WI38 (cell line): ENCODE results near the gene ZNF865.

ENCODE experiments used
- H3K4me3 ChIP-seq: 2 replicates; pipeline ENCODE4 v1.5.1; 2011; ENCODE audit warnings: low read depth, mild to moderate bottlenecking, control low read depth, low read length
- CTCF ChIP-seq: IDR thresholded peaks from 2 replicates; pipeline ENCODE4 v1.5.1; 2012; ENCODE audit warnings: low read depth, mild to moderate bottlenecking, control low read depth, low read length

ZNF865 gene

DNA sequence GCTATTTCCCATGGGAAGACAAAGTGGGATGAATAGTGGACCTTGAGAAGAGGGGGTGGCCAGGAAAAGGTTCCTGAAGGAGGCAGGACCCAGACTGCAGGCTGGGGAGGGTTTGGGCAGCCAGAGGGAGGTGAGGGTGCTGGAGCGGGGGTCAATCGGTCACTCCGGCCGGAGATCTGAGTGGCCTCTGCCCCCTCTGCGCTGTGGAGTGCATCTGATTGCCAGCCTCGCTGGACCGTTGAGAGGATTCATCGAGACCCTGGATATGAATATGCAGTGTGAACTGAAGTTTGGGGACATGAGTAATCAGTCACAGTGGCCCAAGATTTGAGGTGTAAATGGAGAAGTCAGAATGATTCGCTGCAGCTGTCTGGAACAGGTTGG lies 29.9 kb downstream of the ZNF865 start:
- TF ChIP-seq CTCF: no peak
- H3K4me3 ChIP-seq: peak overlapping the region; percentile 100

DNA sequence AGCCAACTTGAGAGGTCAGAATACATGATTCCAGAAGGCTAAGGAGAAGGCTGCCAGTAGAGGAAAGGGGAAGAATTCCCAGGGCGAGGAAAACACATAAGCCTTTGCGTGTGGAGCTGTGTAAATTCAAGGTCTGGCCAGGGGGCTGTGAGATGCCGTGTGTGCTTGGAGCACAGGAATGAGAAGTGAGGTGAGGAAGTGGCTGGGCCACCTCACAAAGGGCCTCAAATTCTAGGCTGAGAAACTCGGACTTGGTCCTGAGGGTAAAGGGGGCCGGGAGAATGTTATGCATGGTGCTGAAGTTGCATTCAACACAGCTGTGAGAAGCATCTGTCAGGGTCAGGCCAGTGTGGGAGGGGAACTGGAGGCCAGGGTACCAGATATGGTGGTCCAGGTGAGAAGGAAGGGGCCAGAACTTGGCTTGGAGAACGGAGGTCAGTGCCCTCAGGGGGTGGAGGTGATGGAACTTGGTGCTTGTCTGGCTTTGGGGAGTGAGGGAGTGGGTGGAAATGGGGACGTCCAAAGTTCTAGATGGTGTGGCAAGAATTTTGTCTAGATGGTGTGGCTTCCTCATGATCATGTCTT lies 30.5 kb downstream of the ZNF865 start:
- H3K4me3 ChIP-seq: peak overlapping the region; percentile 100
- TF ChIP-seq CTCF: no peak

DNA sequence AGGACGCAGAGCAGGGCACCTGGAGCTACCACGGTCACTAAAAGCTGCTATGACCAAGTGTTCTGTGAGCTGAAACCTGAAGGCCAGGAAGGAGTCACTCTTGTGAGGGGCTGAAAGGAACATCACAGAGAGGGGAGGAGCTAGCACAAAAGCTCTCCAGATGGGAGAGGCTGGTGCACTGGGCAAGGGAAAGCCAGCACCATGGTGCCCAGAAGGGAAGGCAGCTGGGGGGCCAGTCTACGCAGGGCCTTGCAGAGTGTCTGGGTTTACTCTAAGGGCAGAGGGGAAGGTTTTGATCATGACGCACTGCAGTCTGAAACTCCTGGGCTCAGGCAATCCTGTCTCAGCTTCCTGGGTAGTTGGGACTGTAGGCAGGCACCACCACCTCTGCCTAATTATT lies 31.3 kb downstream of the ZNF865 start:
- TF ChIP-seq CTCF: no peak
- no peak overlapping the region for H3K4me3 ChIP-seq

GRCh38 chr19:55637534-55637933 lies 32.1 kb downstream of the ZNF865 start:
- no peak for TF ChIP-seq CTCF
- no peak overlapping the region for H3K4me3 ChIP-seq

GRCh38 chr19:55638864-55639359 lies 33.5 kb downstream of the ZNF865 start:
- TF ChIP-seq CTCF: peak; percentile 44

GRCh38 chr19:55640043-55640576 lies 34.7 kb downstream of the ZNF865 start:
- TF ChIP-seq CTCF: no peak
- H3K4me3 ChIP-seq: peak overlapping the region; percentile 83

More at GRCh38 chr19:55638864-55639359, 33.5 kb downstream of the ZNF865 start:
- H3K4me3 ChIP-seq: no peak overlapping the region

DNA sequence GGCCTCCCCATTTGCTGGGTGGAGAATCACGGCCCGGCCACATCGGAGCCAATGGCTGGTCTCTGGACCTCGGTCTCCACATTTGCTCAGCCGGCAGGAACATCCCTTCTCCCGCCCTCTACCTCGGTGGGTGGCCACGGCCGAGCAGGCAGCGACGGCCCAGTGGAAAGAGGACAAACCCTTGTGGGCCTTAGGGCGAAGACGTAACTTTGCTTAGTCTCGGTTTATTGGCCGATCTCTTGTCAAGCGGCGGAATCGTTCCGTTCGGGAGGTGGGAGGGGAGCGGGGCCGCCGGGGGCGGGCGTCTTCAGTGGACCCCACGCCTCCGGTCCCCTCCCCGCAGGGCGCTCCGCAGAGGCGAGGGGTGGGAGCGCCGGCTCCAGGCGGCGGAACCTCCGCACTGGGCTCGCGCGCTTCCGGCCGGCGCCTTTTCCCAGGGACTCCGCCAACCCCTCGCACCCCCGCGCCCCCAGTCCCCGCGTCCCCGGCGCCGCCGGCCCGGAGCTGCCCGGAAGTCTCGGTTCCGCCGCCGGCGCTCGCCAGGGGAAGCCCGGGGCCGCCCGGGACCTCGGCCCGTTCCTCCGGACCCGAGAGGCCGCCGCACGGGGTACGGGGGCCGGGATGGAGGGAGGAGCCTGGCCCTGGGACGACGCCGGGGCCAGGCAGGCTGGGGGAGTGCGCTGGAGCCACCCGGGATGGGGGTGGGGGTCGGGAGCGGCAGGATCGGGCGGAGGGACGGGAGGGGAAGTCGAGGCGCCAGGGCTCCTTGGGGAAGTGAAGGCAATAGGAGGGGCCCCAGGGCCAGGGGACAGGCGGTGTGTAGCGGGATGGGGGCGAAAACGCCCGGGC lies 35.4 kb downstream of the ZNF865 start, which contains the start of gene ZNF580:
Gene ZNF580 (plus strand): TSS at position 426 of the 849 bp plus-strand sequence. CDS start 1,507 bp downstream, outside the sequence.
- no peak for TF ChIP-seq CTCF
- H3K4me3 ChIP-seq: peak within 1 kb of the TSS; percentile 83
